Prostate gland (tissue), 2 donors: ENCODE data around the gene SH3BP1.

Source experiments
- CTCF ChIP-seq, 4 experiments: fragments of 200-600 bp in 2 of 4; fragments of 450-650 bp in 2 of 4; sonication (generic) in 2 of 4; IDR thresholded peaks; 1 replicate in 3 of 4; 2 replicates in 1 of 4; pipeline ENCODE4 v1.5.1; 2016 to 2019; ENCODE audit warnings: antibody characterized with exemption in 4 of 4, mild to moderate bottlenecking in 2 of 4, moderate library complexity in 2 of 4
- POLR2A ChIP-seq: fragments of 450-650 bp; IDR thresholded peaks from one replicate; pipeline ENCODE4 v1.6.1; 2016; ENCODE audit warnings: antibody characterized with exemption, mild to moderate bottlenecking
- POLR2AphosphoS5 ChIP-seq: sonication (generic); formaldehyde crosslinking; IDR thresholded peaks from one replicate; pipeline ENCODE4 v1.6.1; 2017; ENCODE audit warnings: antibody characterized with exemption

GRCh38 chr22:37607010-37607934 lies 32.2 kb upstream of the SH3BP1 start:
- TF ChIP-seq POLR2A (no peak), CTCF (IDR thresholded peaks at IDR 0.05) (peak; percentile 98 to 99 (median 98)), POLR2AphosphoS5 (peak; percentile 88)
